HuH-7 (cell line): ENCODE data around the gene LPP.

ENCODE experiments used
- DNase-seq: peaks from one replicate; pipeline ENCODE4 v3.0.0; 2011; ENCODE audit warnings: low spot score

LPP gene

GRCh38 chr3:188135271-188135670 lies 18.7 kb upstream of the LPP start:
- no peak for DNase-seq

- DNase-seq = no peak
Observed at GRCh38 chr3:188137051-188137450, 16.9 kb upstream of the LPP start.

- DNase-seq = no peak
Observed at GRCh38 chr3:188139466-188139865, 14.5 kb upstream of the LPP start.

DNA sequence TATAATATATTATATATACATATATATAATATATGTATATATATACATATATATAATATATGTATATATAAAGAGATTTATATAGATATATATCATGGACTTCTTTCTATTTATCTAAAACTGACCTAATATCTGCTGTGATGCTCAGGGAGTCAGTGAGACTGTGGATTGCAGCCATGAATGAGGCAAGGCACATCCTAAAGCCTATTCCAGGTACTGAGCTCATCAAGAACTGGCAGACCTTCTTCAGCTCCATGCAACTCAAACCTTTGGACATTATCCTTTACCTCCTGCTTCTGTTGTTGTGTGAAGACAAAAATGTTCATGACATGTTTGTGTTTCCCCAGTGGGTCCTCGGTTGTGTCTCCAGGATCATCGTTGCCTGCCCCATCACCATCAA lies 7.7 kb upstream of the LPP start:
- DNase-seq = no peak

DNA sequence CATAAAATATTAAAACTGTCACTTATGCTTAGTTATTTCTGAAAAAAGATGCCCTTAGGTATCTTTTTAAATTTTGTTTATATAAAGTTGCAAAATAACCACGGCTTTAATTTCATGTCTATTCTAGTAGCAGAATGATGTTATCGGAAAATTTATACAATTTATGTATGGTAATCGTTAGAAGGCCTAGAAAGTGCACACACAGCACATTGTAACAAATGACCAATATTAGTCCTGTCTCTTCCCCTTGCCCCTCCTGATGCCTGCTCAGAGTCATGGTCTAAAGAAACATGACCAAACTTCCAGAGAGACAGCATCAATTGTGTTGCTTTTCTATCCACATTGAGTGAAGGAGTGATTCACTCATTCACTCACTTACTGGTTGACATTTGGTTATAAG lies 6.2 kb upstream of the LPP start:
- DNase-seq = no peak

DNA sequence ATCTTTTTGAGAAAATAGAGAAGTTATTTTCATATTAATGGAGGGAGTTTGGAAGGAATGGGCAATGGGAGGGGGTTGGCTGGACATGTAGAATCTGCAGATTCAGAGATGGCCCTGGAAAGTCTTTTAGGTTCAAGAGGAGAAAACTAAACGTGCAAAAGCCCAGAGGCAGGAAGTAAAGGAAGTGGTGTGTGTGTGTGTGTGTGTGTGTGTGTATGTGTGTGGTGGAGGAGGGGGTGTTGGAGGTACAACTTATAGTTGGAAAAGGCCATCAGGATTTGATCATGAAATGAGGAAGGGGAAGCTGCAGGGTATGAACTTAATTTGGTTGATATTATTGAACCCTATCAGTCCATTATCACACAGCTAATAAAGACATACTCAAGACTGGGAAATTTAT lies 5.6 kb upstream of the LPP start:
- no peak for DNase-seq

- DNase-seq = no peak
Observed at GRCh38 chr3:188149587-188149986, 4.4 kb upstream of the LPP start.

DNA sequence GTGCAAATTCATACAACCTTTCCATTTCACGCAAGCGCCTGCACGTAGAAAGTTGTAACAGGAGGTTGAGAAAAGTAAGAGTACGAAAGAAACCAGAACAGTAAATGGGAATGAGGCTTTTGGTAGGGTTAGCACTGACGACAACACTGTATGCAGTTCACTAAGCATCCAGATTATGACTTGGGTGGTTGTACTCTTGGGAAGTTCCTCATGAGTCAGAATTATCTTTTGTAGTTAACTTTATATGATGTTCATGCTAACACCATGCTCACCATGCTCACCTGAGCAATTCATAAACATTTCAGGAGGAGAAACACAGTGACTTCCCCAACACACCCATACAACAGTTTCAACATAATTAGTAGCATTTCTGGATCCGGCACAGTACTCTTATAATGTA lies 3.0 kb upstream of the LPP start:
- DNase-seq = no peak

DNA sequence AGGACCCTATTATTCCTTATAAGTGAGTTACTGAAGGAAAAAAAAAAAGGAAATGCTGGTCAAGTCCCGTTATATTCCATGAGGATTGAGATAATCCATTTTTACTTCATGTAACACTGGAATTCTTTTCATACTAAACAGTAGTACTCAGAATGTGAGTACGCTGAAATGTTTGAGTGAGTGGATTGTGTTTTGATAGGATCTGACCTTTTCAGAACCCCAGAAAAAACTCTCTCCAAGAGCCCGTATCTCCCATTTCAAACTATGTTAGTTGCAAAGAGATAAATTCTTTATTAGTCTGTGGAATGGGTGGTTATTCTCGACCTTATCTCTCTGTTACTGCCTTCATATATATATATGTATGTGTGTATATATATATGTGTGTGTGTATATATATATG lies 2.5 kb upstream of the LPP start:
- no peak for DNase-seq

DNA sequence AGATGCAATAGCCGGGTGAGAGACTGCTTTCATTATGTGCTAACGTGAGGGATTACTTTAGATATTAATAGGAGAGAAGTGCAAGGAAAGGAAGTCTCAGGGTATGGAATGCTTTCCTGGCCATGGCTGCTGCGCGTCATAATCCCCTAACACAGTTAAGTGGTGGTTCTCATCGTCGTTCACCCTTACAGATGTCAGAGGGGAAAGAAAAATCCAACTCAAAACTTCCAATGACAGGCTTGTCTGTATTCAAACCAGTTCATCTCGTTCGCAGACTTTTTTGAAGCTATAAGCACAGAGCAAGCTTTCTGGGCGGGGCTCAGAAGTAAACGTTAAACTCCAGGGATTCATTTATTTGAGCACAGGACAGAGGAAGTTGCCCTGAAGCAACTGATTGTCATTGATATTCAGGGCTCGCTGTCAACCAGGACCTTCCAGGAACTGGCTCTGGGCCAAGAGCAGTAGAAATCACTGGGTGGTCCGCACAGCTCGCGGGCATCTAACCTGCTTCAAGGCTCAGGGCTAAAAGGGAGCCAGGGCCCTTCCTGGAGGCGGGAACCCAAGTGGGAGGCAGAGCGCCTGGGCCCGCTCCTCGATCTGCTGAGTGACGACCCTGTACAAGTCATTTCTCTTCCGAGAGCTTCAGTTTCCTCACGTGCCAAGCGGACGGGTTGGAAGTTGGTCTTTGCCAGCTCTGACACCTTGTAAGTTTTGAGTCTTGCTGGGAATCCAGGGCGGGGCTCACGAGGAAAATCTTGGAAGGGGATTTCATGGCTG lies 1.1 kb upstream of the LPP start:
- DNase-seq = no peak

DNA sequence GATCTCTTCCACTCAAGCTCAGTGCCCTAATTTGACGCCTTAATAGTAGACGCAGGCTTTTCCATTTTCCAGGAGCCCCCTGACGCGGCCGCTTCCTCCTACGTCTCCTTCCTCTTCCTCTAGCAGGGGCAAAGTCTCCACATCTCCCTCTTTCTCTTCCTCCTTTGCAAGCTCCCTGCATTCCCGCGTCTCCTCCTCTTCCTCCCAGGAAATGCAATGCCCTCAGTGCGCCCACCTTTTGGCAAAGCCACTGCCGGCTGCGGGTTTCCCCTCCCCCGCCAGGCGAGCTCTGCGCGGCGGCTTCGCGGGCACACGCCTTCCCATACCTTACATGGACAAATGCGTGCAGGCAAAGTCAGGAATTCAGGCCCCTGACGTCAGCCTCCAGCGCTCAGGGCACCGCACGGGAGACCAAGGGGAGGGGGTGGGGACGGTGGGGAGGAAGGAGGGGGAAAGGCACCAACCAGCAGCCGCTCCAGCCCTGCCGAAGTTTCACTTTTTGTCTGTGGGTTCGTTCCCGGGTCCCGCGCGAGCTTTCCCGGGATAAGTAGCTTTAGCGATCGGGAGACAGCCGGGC lies 432 bp upstream of the LPP start:
- DNase-seq = peak; percentile 92

GRCh38 chr3:188154809-188155574 lies 1.0 kb downstream of the LPP start:
- no peak for DNase-seq

DNA sequence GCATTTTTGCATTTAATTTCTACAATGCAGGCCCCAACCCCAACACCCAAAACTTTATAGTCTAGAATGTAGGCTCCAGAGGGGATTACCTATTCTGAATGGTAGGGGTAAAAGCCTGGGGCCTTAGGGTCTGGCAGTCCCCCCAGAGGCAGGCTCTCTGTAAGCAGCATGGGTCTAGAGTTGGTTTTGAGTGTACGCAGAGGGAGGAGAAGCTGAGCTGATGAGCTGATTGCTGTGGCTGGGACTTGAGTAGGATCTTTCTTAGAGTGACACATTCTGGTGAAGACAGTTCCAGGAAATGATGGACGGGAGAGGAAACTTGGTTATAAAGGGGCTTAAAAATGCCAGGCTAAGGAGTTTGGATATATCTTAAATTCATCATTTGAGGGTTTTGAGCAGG lies 2.1 kb downstream of the LPP start:
- DNase-seq = no peak

DNA sequence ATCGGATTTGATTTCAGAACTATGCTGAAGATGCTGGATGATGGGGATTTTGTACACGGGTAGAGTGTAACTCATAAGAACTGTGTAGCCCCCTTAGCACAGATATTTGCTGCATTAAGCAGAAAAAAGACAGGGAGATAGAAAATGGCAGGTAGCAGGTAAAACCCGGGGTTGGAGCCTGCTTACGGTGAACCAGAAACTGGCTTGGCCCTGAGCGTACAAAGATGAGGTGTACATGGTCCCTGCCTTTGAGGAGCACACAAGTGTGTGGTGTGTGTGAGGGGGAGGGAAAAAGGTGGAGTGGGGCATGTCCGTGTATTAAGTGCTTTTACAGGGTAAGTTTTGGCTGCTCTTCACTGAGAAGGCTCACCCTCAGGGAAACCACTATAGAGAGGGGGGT lies 3.5 kb downstream of the LPP start:
- DNase-seq = no peak

GRCh38 chr3:188157971-188158370 lies 4.0 kb downstream of the LPP start:
- peak; percentile 85 for DNase-seq

GRCh38 chr3:188158731-188159310 lies 4.9 kb downstream of the LPP start:
- DNase-seq = no peak

GRCh38 chr3:188160751-188161150 lies 6.8 kb downstream of the LPP start:
- no peak for DNase-seq

DNA sequence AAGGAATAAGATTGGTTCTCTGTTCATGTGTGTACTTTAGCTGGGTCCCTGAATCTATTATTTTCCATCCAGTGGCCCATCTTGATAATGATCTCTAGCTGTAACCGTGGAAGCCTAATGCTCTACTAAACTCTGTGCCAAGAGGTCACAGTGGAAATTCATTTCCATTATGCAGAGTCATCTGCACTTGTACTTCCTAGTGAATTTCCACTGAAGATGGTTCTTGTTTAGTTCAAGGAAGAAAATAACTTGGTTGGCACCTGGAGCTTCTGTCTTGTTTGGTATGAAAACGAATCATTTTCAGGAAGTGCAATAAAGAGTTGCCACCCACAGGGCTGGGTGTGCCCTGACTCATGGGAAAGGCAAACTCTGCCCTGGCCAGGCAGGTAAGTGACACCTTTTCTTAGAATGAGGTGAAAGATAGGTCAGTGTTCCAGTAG lies 10.3 kb downstream of the LPP start:
- no peak for DNase-seq

DNA sequence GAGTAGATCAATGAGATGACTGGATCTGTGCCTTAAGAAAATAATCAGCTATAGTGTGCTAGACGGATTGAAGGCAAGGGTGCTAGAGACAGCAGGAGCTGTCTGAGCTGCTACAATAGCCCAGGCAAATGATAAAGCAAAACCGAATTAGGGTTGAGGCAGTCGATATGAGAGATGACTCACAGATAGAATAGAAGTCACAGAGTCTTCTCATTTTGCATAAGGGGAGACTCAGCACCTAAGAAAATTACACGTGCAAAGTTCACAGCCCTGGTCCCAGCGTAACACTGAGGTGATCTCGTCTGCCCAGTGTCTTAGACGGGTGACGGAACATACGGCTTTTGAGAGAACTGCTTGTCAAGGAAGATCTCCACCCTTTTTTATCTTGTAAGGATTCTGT lies 11.6 kb downstream of the LPP start:
- DNase-seq = no peak

DNA sequence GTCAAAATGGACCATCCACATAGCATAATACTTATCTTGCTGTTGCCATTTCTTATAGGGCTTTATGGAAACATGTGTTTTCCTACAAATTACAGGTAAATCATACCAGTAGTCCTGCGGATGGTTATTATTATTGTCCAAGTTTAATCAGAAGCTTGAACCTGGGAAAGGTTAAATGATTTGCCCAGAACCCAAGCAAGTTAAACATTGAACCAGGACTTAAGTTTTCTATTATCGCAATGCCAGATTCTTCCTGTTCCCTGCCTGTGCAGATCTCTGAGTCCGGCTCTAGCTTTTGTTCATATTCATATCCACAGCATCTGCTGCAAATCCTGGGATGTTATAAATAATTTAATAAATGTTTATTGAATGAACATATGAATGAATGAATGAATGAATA lies 12.5 kb downstream of the LPP start:
- no peak for DNase-seq

DNA sequence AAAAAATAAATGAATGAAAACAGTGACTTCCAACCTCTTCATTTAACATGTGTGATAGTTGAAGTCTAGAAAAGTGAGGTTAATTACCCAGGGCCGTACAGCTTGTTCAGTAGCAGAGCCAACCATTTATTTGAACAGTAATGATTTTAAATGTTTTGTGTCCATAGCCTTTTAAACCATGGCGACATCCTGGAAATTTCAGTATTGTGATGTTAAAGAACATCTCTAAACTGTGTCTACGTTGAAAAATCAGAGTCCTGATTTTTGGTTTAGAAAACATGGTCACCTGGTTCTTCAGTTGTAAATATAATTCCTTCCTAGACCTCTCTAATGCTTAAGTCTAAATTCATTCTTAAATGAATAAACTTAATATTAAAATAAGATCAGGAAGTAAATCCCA lies 14.2 kb downstream of the LPP start:
- no peak for DNase-seq

DNA sequence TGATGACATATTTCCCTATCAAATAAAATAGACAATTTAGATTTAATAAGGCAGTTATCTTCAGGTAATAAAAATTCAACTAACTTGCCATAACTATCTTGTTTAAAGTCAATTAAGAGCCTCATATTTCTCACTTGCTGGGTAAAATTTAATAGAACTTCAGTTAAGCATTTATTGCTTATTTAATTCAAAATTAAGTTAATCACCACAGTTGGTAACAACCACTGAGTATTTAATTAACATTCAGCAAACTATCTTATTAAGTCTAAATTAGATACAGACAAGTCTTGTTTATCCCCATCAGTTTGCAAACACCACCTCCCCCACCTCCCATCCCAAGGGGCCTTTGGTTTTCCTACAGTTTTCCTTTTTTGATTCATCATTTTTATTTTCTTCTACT lies 14.7 kb downstream of the LPP start:
- DNase-seq = no peak
